Neural crest cell (in vitro differentiated cells): Measurements from ENCODE around the gene NTRK2. TPM values are rescaled to one million over a fixed set of nuclear protein-coding genes. Genes with fewer than 3 reads are reported as not detected.
A peak's percentile ranks its signal among the peaks of the same experiment; 100 is the strongest.

Experiments
- DNase-seq: peaks from one replicate; pipeline ENCODE4 v3.0.0; 2021; ENCODE audit warnings: low read depth, mixed read lengths, low spot score
- H3K27ac Mint-ChIP-seq: one replicate; pipeline ENCODE4 v1.8.0; 2021; ENCODE audit warnings: mild to moderate bottlenecking, mixed read lengths; ENCODE audit not compliant: unreplicated experiment
- H3K27me3 Mint-ChIP-seq: 2 replicates; pipeline ENCODE4 v1.8.0; 2021; ENCODE audit warnings: low read depth, mild to moderate bottlenecking, mixed read lengths
- H3K36me3 Mint-ChIP-seq: 2 replicates; pipeline ENCODE4 v1.8.0; 2021; ENCODE audit warnings: low read depth, mild to moderate bottlenecking, mixed read lengths
- H3K4me1 Mint-ChIP-seq: 2 replicates; pipeline ENCODE4 v1.8.0; 2021; ENCODE audit warnings: mixed read lengths
- H3K4me3 Mint-ChIP-seq: one replicate; pipeline ENCODE4 v1.8.0; 2021; ENCODE audit warnings: mild to moderate bottlenecking, mixed read lengths
- H3K9me3 Mint-ChIP-seq: 2 replicates; pipeline ENCODE4 v1.8.0; 2021; ENCODE audit warnings: mixed read lengths
- total RNA-seq: library from RNA; stranded (reverse); gene quantifications from 2 replicates; pipeline ENCODE4 v1.2.1, GENCODE V29; 2021
- TF ChIP-seq, protein P1 (sequence below): fragments of 200-600 bp; sonication (generic); conservative IDR thresholded peaks from 2 replicates; pipeline ENCODE4 v1.5.0; 2021; ENCODE audit warnings: antibody characterized with exemption, mild to moderate bottlenecking

The NTRK2 gene
- total RNA-seq, 1 donor from 2014 or later: 20.6 TPM

DNA sequence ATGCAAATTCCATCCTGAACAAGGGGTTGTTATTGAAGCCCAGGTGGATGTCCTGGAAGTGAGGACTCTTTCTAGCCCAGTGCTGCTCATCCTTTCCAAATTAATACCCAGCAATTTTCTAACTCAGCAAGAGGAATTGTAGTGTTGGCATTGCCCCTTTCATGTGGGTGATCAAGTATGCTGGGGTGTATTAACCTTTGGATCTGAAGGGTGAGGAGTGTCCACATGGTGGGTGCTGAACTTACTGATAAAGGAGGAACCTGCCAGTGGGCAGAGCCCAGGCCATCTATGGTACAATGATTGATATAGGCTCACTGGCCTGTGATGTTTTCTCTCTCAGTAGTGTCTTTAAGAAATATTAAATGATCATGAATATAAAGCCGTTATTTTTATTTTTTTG lies 210.1 kb downstream of the NTRK2 start:
- no peak for DNase-seq
- H3K9me3 Mint-ChIP-seq: no peaks in the 10 kb centered on the region

DNA sequence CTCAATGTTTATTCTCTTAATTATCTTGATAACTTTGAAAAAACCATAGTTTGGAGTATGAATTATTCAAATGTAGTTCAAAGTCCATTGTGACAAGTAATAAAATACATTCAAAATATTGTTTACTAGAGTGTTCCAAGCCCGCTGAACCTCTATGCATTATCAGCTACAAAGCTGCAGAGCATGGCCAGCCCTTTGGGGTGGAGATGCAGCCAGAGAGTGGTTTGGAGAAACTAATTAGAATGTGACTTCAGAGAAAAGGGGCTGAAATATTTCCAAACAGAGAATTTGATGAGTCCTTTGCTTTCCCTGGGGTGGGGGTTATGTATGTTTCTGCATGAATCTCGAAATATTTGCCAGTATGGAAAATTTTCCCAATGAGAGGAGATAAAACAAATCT lies 211.3 kb downstream of the NTRK2 start:
- H3K36me3 Mint-ChIP-seq: peaks cover 2% of the 10 kb centered on the region
- DNase-seq: no peak
- H3K27ac Mint-ChIP-seq: no peak overlapping the region
- no peak overlapping the region for H3K4me3 Mint-ChIP-seq
- peaks cover 4% of the 10 kb centered on the region for H3K4me1 Mint-ChIP-seq
- TF ChIP-seq, protein P1, sequence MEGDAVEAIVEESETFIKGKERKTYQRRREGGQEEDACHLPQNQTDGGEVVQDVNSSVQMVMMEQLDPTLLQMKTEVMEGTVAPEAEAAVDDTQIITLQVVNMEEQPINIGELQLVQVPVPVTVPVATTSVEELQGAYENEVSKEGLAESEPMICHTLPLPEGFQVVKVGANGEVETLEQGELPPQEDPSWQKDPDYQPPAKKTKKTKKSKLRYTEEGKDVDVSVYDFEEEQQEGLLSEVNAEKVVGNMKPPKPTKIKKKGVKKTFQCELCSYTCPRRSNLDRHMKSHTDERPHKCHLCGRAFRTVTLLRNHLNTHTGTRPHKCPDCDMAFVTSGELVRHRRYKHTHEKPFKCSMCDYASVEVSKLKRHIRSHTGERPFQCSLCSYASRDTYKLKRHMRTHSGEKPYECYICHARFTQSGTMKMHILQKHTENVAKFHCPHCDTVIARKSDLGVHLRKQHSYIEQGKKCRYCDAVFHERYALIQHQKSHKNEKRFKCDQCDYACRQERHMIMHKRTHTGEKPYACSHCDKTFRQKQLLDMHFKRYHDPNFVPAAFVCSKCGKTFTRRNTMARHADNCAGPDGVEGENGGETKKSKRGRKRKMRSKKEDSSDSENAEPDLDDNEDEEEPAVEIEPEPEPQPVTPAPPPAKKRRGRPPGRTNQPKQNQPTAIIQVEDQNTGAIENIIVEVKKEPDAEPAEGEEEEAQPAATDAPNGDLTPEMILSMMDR: no peak
- no peaks in the 10 kb centered on the region for H3K9me3 Mint-ChIP-seq
- H3K27me3 Mint-ChIP-seq: no peaks in the 10 kb centered on the region

More for the DNA sequence above, 210.1 kb downstream of the NTRK2 start:
- no peak overlapping the region for H3K4me3 Mint-ChIP-seq
- peaks cover 10% of the 10 kb centered on the region for H3K4me1 Mint-ChIP-seq
- peaks cover 2% of the 10 kb centered on the region for H3K36me3 Mint-ChIP-seq
- H3K27me3 Mint-ChIP-seq: no peaks in the 10 kb centered on the region
- TF ChIP-seq, protein P1: no peak
- H3K27ac Mint-ChIP-seq: no peak overlapping the region

DNA sequence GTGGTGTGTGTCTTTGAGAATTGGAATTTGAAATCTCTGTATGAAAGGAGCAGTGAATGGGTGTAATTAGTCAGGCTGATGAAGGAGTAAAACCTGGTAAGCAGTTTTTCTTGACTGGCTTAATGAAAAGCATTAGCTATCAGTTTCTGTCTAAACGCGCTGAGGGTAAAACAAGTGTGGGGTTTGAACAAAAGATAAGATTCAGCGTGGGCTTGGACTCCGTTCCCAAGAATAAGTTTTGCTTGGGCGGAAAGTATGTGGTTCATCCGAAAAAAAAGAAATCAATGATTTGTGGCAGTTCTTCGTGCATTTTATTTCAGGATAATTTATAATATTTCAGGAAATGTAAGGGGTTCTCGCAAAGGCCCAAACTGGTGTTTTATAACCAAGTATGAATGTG lies 217.3 kb downstream of the NTRK2 start:
- Mint-ChIP-seq H3K27ac (no peak overlapping the region), H3K4me1 (peaks cover 8% of the 10 kb centered on the region), H3K36me3 (no peaks in the 10 kb centered on the region), H3K9me3 (peaks cover 3% of the 10 kb centered on the region), H3K27me3 (no peaks in the 10 kb centered on the region), H3K4me3 (no peak overlapping the region)
- DNase-seq: no peak
- TF ChIP-seq, protein P1: no peak

DNA sequence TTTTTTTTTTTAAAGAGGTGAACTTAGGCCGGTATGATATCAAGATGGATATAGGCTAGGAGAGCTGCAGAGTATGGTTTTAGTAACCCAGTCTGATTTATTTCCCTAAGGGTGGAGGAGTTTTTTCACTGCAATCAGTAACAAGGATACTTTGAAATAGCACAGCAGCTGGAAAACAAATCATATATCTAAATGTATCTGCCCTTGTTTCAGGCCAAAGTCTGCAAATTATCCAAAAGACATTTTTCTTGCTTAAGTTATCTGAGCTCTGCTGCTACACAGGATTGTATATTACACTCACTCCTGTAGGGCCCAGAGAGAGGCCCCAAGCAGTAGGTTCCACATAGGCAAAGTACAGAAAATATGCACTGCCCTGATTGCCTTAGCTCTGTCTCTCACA lies 222.4 kb downstream of the NTRK2 start:
- no peak for DNase-seq
- H3K9me3 Mint-ChIP-seq: peaks cover 3% of the 10 kb centered on the region
- no peak overlapping the region for H3K4me3 Mint-ChIP-seq
- no peaks in the 10 kb centered on the region for H3K27me3 Mint-ChIP-seq
- peaks cover 46% of the 10 kb centered on the region for H3K4me1 Mint-ChIP-seq
- no peaks in the 10 kb centered on the region for H3K36me3 Mint-ChIP-seq
- no peak overlapping the region for H3K27ac Mint-ChIP-seq
- TF ChIP-seq, protein P1: no peak

DNA sequence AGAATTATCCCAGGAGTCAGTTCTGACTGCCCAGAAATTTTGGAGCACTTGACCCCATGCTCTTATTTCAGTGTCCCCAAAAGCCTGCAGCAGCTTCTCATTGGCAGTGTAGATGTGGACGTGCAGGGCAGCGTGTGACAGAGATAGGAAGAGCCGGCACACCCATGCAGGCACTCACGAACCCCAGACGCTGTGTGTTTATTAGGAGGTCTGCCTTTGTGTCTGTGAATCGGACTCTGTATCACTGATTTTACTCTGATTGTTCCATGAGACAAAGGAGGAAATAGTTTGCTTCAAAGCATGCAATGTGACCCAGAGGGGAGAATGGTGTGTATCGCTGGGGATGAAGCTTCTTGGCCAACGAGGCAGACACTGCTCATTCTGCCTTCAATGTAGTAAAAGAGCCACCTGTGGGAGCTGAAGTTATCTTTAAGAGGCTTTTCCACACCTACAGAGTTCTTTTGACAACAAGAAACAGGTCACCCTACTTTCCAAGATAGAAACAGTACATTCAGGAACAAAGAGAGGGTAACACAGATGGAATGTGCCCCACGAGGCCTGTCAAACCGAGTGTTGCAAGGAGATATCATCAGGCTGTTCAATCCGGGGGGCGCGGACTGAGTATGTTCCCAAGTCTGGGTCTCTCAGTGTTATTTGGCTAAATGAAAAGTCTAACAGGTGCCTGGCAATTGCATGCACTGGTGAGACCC lies 224.0 kb downstream of the NTRK2 start:
- no peak for DNase-seq
- Mint-ChIP-seq H3K4me3 (no peak overlapping the region), H3K27me3 (no peaks in the 10 kb centered on the region), H3K36me3 (no peaks in the 10 kb centered on the region), H3K9me3 (peaks cover 3% of the 10 kb centered on the region), H3K4me1 (peaks cover 57% of the 10 kb centered on the region), H3K27ac (peak overlapping the region; percentile 22)
- TF ChIP-seq, protein P1: no peak
